GM18873 (cell line): ENCODE results near the gene METAP1D.
"Not testable (repeated sequence)": the region's sequence is repeated elsewhere in the genome, so short reads cannot be mapped to it uniquely, and the experiment has no call there.

Experiments
- ATAC-seq: cut with Tn5 transposase; IDR thresholded peaks from one replicate; pipeline ENCODE4 v1.9.1; 2021; ENCODE audit warnings: mild to moderate bottlenecking, moderate library complexity, moderate number of reproducible peaks; ENCODE audit not compliant: unreplicated experiment, low FRiP score

Gene METAP1D

GRCh38 chr2:171995586-171995985 lies 4.2 kb upstream of the METAP1D start:
- no peak for ATAC-seq

GRCh38 chr2:171996021-171996420 lies 3.7 kb upstream of the METAP1D start:
- no peak for ATAC-seq

GRCh38 chr2:171997031-171997430 lies 2.7 kb upstream of the METAP1D start:
- not testable (repeated sequence) for ATAC-seq

- ATAC-seq = peak; percentile 6
These were observed 592 bp upstream of the METAP1D start for GRCh38 chr2:171999161-171999560.

- no peak for ATAC-seq
These were observed 1.1 kb downstream of the METAP1D start for GRCh38 chr2:172000696-172001361.

GRCh38 chr2:172007372-172007771 lies 7.6 kb downstream of the METAP1D start:
- no peak for ATAC-seq

GRCh38 chr2:172009823-172010222 lies 10.1 kb downstream of the METAP1D start:
- no peak for ATAC-seq

GRCh38 chr2:172011812-172012575 lies 12.2 kb downstream of the METAP1D start:
- no peak for ATAC-seq

GRCh38 chr2:172012677-172013391 lies 13.1 kb downstream of the METAP1D start:
- no peak for ATAC-seq

- no peak for ATAC-seq
These were observed 13.6 kb downstream of the METAP1D start for GRCh38 chr2:172013396-172013795.

GRCh38 chr2:172021074-172021931 lies 21.6 kb downstream of the METAP1D start:
- ATAC-seq = no peak

- ATAC-seq = no peak
These were observed 22.2 kb downstream of the METAP1D start for GRCh38 chr2:172021955-172022354.

- ATAC-seq = no peak
These were observed 31.8 kb downstream of the METAP1D start for GRCh38 chr2:172031536-172031935.

GRCh38 chr2:172038121-172038520 lies 38.4 kb downstream of the METAP1D start:
- no peak for ATAC-seq

- no peak for ATAC-seq
These were observed 38.9 kb downstream of the METAP1D start for GRCh38 chr2:172038604-172039003.

GRCh38 chr2:172039011-172039704 lies 39.4 kb downstream of the METAP1D start:
- no peak for ATAC-seq

GRCh38 chr2:172040311-172040710 lies 40.6 kb downstream of the METAP1D start:
- ATAC-seq = no peak

- ATAC-seq = no peak
These were observed 46.4 kb downstream of the METAP1D start for GRCh38 chr2:172046080-172046678.

- ATAC-seq = no peak
These were observed 47.3 kb downstream of the METAP1D start for GRCh38 chr2:172046866-172047565.
